ENCODE results near the gene CPT1A.
A peak's percentile ranks its signal among the peaks of the same experiment; 100 is the strongest.

The CPT1A gene

GRCh38 chr11:68734111-68734510, 107.6 kb downstream of the CPT1A start:
- H3K4me3 ChIP-seq (replicated peaks in 1 of 2; ENCODE audit: low read depth in 2 of 2, low read length in 2 of 2): no peak overlapping the region
- DNase-seq (ENCODE audit: low read depth in 2 of 2): no peak
- no peak for TF ChIP-seq CTCF (IDR thresholded peaks at IDR 0.05; ENCODE audit: low read depth, low read length)

DNA sequence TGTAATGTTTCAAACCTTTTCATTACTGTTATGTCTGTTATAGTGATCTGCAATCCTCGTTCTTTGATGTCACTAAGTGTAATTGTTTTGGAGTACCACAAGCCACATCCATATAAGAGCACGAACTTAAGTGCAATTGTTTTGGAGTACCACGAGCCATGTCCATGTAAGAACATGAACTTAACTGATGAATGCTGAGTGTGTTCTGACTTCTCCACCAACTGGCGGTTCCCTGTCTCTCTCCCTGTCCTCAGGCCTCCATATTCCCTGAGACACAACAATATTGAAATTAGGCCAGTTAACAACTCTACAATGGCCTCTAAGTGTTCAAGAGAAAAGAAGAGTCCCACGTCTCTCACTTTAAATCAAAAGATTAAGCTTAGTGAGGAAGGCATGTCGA, 113.9 kb downstream of the CPT1A start:
- peak; percentile 29 to 57 for DNase-seq (ENCODE audit: low read depth in 2 of 2)
- H3K4me3 ChIP-seq (replicated peaks in 1 of 2; ENCODE audit: low read depth in 2 of 2, low read length in 2 of 2): no peak overlapping the region
- TF ChIP-seq CTCF (IDR thresholded peaks at IDR 0.05; ENCODE audit: low read depth, low read length): no peak

- DNase-seq (ENCODE audit: low read depth in 2 of 2): no peak
- TF ChIP-seq CTCF (IDR thresholded peaks at IDR 0.05; ENCODE audit: low read depth, low read length): no peak
- H3K4me3 ChIP-seq (replicated peaks in 1 of 2; ENCODE audit: low read depth in 2 of 2, low read length in 2 of 2): no peak overlapping the region
Observed at GRCh38 chr11:68724293-68724692, 117.4 kb downstream of the CPT1A start.

DNA sequence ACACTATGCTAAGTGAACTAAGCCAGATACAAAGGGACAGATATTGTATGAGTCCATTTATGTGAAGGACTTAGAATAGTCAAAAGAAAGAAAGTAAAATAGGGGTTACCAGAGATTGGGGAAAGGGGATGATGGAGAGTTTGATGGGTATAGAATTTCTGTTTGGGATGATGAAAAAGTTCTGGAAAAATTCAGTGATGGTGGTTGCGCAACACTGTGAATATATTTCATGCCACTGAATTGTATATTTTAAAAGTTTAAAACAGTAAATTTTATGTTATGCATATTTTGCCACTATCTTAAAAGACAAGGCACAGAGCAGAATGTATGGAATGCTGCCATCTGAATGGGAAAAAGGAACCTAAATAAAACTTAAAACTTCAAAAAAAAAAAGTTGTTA, 119.6 kb downstream of the CPT1A start:
- H3K4me3 ChIP-seq (replicated peaks in 1 of 2; ENCODE audit: low read depth in 2 of 2, low read length in 2 of 2): no peak overlapping the region
- no peak for TF ChIP-seq CTCF (IDR thresholded peaks at IDR 0.05; ENCODE audit: low read depth, low read length)
- DNase-seq (ENCODE audit: low read depth in 2 of 2): no peak

GRCh38 chr11:68721075-68721474, 120.6 kb downstream of the CPT1A start:
- no peak for TF ChIP-seq CTCF (IDR thresholded peaks at IDR 0.05; ENCODE audit: low read depth, low read length)
- H3K4me3 ChIP-seq (replicated peaks in 1 of 2; ENCODE audit: low read depth in 2 of 2, low read length in 2 of 2): no peak overlapping the region
- DNase-seq (ENCODE audit: low read depth in 2 of 2): no peak

- no peak for DNase-seq (ENCODE audit: low read depth in 2 of 2)
Observed at GRCh38 chr11:68715456-68716122, 126.1 kb downstream of the CPT1A start.

More at GRCh38 chr11:68715456-68716122, 126.1 kb downstream of the CPT1A start:
- TF ChIP-seq CTCF (IDR thresholded peaks at IDR 0.05; ENCODE audit: low read depth, low read length): no peak
- H3K4me3 ChIP-seq (replicated peaks in 1 of 2; ENCODE audit: low read depth in 2 of 2, low read length in 2 of 2): no peak overlapping the region
